ENCODE results near the gene ZNF516. TPM values are rescaled to one million over a fixed set of nuclear protein-coding genes. Genes with fewer than 3 reads are reported as not detected.

The ZNF516 gene
- total and polyA plus RNA-seq, 7 donors, result 2.4 to 20.6 (median 9.6) TPM

DNA sequence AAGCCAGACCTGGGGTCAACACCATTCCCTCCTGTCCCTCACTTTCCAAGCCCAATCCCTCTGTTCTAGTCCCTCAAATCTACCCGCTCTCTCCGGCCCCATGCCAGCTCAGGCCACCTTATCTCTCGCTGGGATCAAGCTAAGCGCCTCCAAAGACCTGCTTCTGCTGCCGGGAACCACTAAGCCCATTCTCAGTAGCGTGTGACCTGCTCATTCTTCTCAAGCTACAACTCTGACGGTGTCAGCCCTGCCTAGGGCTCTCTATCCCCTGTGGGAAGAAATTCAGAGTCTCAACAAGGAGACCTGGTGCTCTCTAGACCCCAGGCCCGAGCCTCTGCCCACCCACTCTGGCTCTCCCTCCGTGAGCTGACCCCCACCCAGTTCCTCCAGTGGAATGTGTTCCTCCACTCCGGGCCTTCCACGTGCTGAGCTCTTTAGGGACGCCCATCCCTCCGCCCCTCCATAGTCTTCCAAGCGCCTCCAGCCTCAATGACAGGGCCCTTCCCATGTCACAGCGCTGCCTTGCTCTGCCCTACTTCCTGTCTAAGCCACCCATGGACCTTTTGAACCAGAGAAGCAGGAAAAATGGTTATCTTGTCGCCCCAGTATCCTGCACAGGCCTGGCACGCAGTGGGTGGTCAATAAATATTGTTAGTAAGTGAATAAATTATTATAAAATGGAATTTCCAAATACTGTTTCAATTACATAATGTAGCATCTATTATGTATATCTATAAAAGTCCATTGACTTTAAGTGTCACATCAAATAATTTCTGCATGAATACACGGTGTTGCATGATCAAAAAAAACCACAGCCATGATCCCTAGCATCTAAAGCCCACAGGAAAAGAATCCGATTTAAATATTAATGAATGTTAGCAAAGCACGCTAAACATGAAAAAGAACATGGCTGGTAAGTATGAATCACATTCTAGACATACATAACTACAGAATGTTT is 127.6 kb downstream of the ZNF516 start:
- H3K27ac ChIP-seq, result no peak overlapping the region
- TF ChIP-seq, protein P1, sequence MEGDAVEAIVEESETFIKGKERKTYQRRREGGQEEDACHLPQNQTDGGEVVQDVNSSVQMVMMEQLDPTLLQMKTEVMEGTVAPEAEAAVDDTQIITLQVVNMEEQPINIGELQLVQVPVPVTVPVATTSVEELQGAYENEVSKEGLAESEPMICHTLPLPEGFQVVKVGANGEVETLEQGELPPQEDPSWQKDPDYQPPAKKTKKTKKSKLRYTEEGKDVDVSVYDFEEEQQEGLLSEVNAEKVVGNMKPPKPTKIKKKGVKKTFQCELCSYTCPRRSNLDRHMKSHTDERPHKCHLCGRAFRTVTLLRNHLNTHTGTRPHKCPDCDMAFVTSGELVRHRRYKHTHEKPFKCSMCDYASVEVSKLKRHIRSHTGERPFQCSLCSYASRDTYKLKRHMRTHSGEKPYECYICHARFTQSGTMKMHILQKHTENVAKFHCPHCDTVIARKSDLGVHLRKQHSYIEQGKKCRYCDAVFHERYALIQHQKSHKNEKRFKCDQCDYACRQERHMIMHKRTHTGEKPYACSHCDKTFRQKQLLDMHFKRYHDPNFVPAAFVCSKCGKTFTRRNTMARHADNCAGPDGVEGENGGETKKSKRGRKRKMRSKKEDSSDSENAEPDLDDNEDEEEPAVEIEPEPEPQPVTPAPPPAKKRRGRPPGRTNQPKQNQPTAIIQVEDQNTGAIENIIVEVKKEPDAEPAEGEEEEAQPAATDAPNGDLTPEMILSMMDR (IDR thresholded peaks at IDR 0.05), result no peak
- no peak for ATAC-seq
- WGBS, 3 donors, result 95 to 96% (median 96%) methylated on average over 20 of the region's 20 CpGs
- peaks cover 0 to 42% of the 10 kb centered on the region in 2 donors for H3K36me3 ChIP-seq (ENCODE audit: insufficient read depth in 1 of 2, low read depth in 1 of 2)
- no peak overlapping the region for H3K4me3 ChIP-seq
- intact Hi-C loops (cut with DNase I), result no loop called here
- H3K4me1 ChIP-seq, result no peaks in the 10 kb centered on the region
- H3K27me3 ChIP-seq (ENCODE audit: insufficient read depth in 3 of 3, low read length in 2 of 3), result no peaks in the 10 kb centered on the region
- no peaks in the 10 kb centered on the region for H3K9me3 ChIP-seq
- no peak for DNase-seq

DNA sequence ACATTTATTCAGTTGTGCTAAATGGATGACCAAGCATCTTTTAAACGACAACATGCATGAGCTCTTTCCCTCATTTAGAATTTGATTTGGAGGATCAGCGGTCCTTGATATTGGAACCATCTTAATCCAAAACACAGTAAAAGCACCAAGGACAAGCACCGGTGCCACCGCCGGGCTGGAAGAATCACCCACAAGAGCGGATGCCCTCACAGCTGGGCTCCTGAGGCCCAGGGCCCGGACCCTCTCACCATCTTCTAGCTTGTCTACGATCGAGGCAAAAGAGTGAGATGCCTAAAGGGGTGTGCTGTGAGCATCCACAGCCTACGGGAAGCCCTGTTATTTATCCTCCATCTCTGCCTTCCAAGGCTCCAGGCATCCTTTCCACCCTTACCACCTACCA is 129.5 kb downstream of the ZNF516 start:
- no peak overlapping the region for H3K27ac ChIP-seq
- TF ChIP-seq, protein P1 (IDR thresholded peaks at IDR 0.05), result no peak
- H3K36me3 ChIP-seq (ENCODE audit: insufficient read depth in 1 of 2, low read depth in 1 of 2), result peaks cover 0 to 48% of the 10 kb centered on the region in 2 donors
- H3K4me1 ChIP-seq, result no peaks in the 10 kb centered on the region
- no peaks in the 10 kb centered on the region for H3K9me3 ChIP-seq
- no peaks in the 10 kb centered on the region for H3K27me3 ChIP-seq (ENCODE audit: insufficient read depth in 3 of 3, low read length in 2 of 3)
- DNase-seq (no peak), ATAC-seq (no peak)
- no peak overlapping the region for H3K4me3 ChIP-seq
- 91 to 96% (median 93%) methylated on average over 10 of the region's 10 CpGs for WGBS, 3 donors
- intact Hi-C loops (cut with DNase I), result no loop called here

DNA sequence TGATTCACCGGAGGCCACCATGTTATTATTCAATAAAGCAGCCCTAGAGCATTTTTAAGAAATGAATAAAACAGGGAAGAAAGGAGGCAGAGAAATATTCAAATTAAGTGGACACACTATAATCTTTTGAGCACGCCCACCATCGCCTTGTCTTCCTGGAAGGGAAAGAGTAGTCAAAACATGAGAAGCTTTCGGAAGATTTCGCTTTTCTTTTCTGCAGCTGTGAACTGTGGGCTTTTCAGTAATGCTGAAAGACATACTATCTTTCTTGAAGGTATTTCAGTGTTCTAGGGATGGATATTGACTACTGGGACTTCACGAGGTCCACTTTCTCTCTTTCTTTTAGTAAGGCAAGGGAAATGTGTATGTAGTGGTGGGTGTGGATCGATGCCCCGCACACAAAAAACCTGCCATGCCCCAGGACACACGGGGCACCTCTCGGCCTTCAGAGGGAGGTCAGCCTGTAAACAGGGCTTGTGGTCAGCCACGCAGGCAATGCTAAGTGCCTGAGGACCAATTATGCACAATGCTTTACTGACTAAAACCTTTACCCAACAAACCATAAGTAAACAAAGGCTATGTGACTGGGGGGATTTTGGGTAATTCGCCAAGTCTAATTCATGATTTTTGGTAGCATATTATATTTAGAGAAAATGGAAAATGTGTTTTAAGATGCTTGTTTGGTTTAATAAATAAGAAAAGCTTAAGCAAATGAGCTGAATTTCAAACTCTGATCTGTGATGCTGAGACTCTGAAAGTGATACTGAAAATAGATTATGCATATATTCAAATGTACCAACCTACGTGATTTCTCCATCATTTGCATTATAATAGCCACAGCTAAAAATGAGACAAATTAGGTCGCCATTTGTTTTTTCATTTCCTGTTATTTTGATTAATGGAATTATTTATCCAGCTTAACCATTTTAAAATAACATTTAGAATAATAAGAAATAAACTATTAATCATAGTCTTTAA is 130.5 kb downstream of the ZNF516 start:
- H3K27me3 ChIP-seq (ENCODE audit: insufficient read depth in 3 of 3, low read length in 2 of 3), result no peaks in the 10 kb centered on the region
- H3K27ac ChIP-seq, result no peak overlapping the region
- ATAC-seq (no peak), DNase-seq (no peak)
- no peaks in the 10 kb centered on the region for H3K4me1 ChIP-seq
- 94 to 95% (median 95%) methylated on average over 14 of the region's 14 CpGs for WGBS, 3 donors
- intact Hi-C loops (cut with DNase I), result no loop called here
- no peaks in the 10 kb centered on the region for H3K9me3 ChIP-seq
- no peak overlapping the region for H3K4me3 ChIP-seq
- H3K36me3 ChIP-seq (ENCODE audit: insufficient read depth in 1 of 2, low read depth in 1 of 2), result peaks cover 0 to 45% of the 10 kb centered on the region in 2 donors
- TF ChIP-seq, protein P1 (IDR thresholded peaks at IDR 0.05), result no peak

DNA sequence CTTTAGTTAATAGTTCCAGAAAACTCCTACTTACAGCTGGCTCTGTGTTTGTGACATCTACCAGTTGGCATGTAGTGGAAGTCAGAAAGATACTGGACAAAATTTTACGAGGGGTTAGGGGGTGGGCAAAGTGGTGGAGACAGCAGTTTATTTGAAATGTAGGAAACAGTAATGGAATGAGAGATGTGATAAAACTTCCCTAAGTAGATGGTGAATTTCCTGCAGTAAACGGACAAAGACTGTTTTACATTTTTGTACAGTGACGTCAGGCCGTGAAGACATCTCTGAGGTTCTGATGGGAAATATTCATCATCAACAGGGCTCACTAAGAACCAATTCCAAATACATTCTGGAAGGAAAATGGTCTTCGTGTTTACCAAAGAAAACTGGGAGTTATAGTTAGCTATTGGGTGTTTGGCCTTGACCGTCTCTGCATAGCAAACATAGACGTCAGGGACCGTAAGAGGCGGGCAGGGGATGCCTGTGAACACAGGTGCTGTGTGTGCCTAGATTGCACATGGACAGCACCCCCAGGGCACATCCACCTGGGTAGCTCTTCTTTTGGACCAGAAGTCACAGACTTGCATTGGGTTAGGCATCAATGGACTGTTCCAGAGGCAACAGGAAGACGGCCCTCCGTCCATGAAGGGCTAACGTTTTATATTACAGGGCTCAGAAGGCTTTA is 131.5 kb downstream of the ZNF516 start:
- no peak overlapping the region for H3K27ac ChIP-seq
- no peaks in the 10 kb centered on the region for H3K4me1 ChIP-seq
- no peaks in the 10 kb centered on the region for H3K9me3 ChIP-seq
- TF ChIP-seq, protein P1 (IDR thresholded peaks at IDR 0.05), result no peak
- WGBS, 3 donors, result 79 to 86% (median 82%) methylated on average over 12 of the region's 12 CpGs
- ATAC-seq (no peak), DNase-seq (no peak)
- H3K27me3 ChIP-seq (ENCODE audit: insufficient read depth in 3 of 3, low read length in 2 of 3), result no peaks in the 10 kb centered on the region
- intact Hi-C loops (cut with DNase I), result no loop called here
- H3K4me3 ChIP-seq, result no peak overlapping the region
- peaks cover 0 to 54% of the 10 kb centered on the region in 2 donors for H3K36me3 ChIP-seq (ENCODE audit: insufficient read depth in 1 of 2, low read depth in 1 of 2)

Data from psoas muscle (tissue), 8 donors.